ENCODE measurements around the gene COL1A2. TPM values are rescaled to one million over a fixed set of nuclear protein-coding genes. Genes with fewer than 3 reads are reported as not detected.
A peak's percentile ranks its signal among the peaks of the same experiment; 100 is the strongest.

Gene COL1A2
- polyA plus RNA-seq, 2 of the 4 experiments (the other 2 are of a cell fraction), result 0.14 TPM; not detected in 1

GRCh38 chr7:94382746-94383145 lies 11.9 kb upstream of the COL1A2 start (continued):
- TF ChIP-seq HEYL (CRISPR knock-in tag; IDR thresholded peaks at IDR 0.05), result no peak
- TF ChIP-seq, protein P1, sequence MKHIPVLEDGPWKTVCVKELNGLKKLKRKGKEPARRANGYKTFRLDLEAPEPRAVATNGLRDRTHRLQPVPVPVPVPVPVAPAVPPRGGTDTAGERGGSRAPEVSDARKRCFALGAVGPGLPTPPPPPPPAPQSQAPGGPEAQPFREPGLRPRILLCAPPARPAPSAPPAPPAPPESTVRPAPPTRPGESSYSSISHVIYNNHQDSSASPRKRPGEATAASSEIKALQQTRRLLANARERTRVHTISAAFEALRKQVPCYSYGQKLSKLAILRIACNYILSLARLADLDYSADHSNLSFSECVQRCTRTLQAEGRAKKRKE (CRISPR knock-in tag; IDR thresholded peaks at IDR 0.05; ENCODE audit: low read depth), result no peak
- no peak for TF ChIP-seq BHLHE40 (IDR thresholded peaks at IDR 0.05; ENCODE audit: low read depth, low read length)
- TF ChIP-seq ZNF302 (CRISPR knock-in tag; IDR thresholded peaks at IDR 0.05), result no peak
- no peak for TF ChIP-seq NPAS2 (CRISPR knock-in tag; IDR thresholded peaks at IDR 0.05; ENCODE audit: borderline replicate concordance)

GRCh38 chr7:94384315-94384714 lies 10.4 kb upstream of the COL1A2 start:
- peaks cover 17% of the 10 kb centered on the region for H3K4me1 ChIP-seq
- WGBS (ENCODE audit: missing lambda C conversion rate), result 79% methylated on average over 4 of the region's 4 CpGs
- H3K9me3 ChIP-seq, result no peaks in the 10 kb centered on the region
- TF ChIP-seq MYC (IDR thresholded peaks at IDR 0.05; ENCODE audit: borderline replicate concordance, low read length) (no peak), KDM1A (IDR thresholded peaks at IDR 0.05; ENCODE audit: low read depth) (no peak), BHLHE40 (IDR thresholded peaks at IDR 0.05; ENCODE audit: low read depth, low read length) (no peak), POLR2AphosphoS2 (conservative IDR thresholded peaks at IDR 0.05; ENCODE audit: low read length) (no peak)
- POLR2A ChIA-PET, result no interaction called here
- H3K4me2 ChIP-seq, result no peak overlapping the region
- CTCF ChIA-PET, result interaction anchor here (0.9 to 1.3 kb wide), 2 partner anchors 11 to 88 kb away, joined by 3 to 4 read pairs; partner anchors contain the start of gene COL1A2
- H3K27ac ChIP-seq, result no peak overlapping the region
- H3K4me3 ChIP-seq, result no peak overlapping the region
- FAIRE-seq (no peak), DNase-seq (ENCODE audit: low read depth in 1 of 2, low spot score in 1 of 2) (no peak), ATAC-seq (no peak)

GRCh38 chr7:94386416-94386815 lies 8.3 kb upstream of the COL1A2 start:
- Histone ChIP-seq H3K27ac (no peak overlapping the region), H3K4me3 (no peak overlapping the region), H3K4me2 (no peak overlapping the region), H3K9me3 (no peaks in the 10 kb centered on the region), H3K4me1 (peaks cover 17% of the 10 kb centered on the region)
- FAIRE-seq, result peak; percentile 32
- WGBS (ENCODE audit: missing lambda C conversion rate), result 86% methylated on average over 2 of the region's 2 CpGs
- ATAC-seq, result no peak
- no peak for DNase-seq (ENCODE audit: low read depth in 1 of 2, low spot score in 1 of 2)
- ChIA-PET CTCF (interaction anchor here (1.8 to 2.7 kb wide), 2 partner anchors 9 to 91 kb away, joined by 6 to 10 read pairs; partner anchors contain the start of gene COL1A2), POLR2A (no interaction called here)
- TF ChIP-seq ELK1 (IDR thresholded peaks at IDR 0.05; ENCODE audit: low read depth, low read length) (no peak), HEYL (CRISPR knock-in tag; IDR thresholded peaks at IDR 0.05) (no peak), RARB (CRISPR knock-in tag; IDR thresholded peaks at IDR 0.05) (no peak), FOXS1 (CRISPR knock-in tag; IDR thresholded peaks at IDR 0.05) (no peak), RFX5 (IDR thresholded peaks at IDR 0.05) (no peak), BHLHE40 (IDR thresholded peaks at IDR 0.05; ENCODE audit: low read depth, low read length) (no peak), E2F6 (IDR thresholded peaks at IDR 0.05; ENCODE audit: borderline replicate concordance, low read depth) (no peak), CBX2 (IDR thresholded peaks at IDR 0.05; ENCODE audit: borderline replicate concordance, low read depth) (no peak)
- TF ChIP-seq, protein P2, sequence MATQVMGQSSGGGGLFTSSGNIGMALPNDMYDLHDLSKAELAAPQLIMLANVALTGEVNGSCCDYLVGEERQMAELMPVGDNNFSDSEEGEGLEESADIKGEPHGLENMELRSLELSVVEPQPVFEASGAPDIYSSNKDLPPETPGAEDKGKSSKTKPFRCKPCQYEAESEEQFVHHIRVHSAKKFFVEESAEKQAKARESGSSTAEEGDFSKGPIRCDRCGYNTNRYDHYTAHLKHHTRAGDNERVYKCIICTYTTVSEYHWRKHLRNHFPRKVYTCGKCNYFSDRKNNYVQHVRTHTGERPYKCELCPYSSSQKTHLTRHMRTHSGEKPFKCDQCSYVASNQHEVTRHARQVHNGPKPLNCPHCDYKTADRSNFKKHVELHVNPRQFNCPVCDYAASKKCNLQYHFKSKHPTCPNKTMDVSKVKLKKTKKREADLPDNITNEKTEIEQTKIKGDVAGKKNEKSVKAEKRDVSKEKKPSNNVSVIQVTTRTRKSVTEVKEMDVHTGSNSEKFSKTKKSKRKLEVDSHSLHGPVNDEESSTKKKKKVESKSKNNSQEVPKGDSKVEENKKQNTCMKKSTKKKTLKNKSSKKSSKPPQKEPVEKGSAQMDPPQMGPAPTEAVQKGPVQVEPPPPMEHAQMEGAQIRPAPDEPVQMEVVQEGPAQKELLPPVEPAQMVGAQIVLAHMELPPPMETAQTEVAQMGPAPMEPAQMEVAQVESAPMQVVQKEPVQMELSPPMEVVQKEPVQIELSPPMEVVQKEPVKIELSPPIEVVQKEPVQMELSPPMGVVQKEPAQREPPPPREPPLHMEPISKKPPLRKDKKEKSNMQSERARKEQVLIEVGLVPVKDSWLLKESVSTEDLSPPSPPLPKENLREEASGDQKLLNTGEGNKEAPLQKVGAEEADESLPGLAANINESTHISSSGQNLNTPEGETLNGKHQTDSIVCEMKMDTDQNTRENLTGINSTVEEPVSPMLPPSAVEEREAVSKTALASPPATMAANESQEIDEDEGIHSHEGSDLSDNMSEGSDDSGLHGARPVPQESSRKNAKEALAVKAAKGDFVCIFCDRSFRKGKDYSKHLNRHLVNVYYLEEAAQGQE (IDR thresholded peaks at IDR 0.05), result no peak

All from A549 (cell line).